GM23338 (cell line): ENCODE results near the gene REEP3. TPM values are rescaled to one million over a fixed set of nuclear protein-coding genes. Genes with fewer than 3 reads are reported as not detected.
"Not testable (repeated sequence)": the region's sequence is repeated elsewhere in the genome, so short reads cannot be mapped to it uniquely, and the experiment has no call there.

Experiments
- ATAC-seq: fragments of 200-7000 bp; cut with Tn5 transposase; 3 replicates; pipeline ENCODE4 v1.9.1; 2020
- DNase-seq: peaks from one replicate; pipeline ENCODE4 v3.0.0-alpha.2; 2015; ENCODE audit warnings: low spot score
- H2AFZ ChIP-seq: fragments of 200-600 bp; sonication (generic); 2 replicates; pipeline ENCODE4 v1.8.0; 2016; ENCODE audit warnings: antibody characterized with exemption, mild to moderate bottlenecking, moderate library complexity
- H3F3A ChIP-seq: fragments of 200-600 bp; sonication (generic); replicated peaks from 2 replicates; pipeline ENCODE4 v1.8.0; 2017; ENCODE audit warnings: antibody characterized with exemption, mixed run types, low read depth
- H3K27ac ChIP-seq: fragments of 200-600 bp; sonication (generic); 2 replicates; pipeline ENCODE4 v1.6.1; 2016; ENCODE audit warnings: low read depth
- H3K27me3 ChIP-seq: fragments of 200-600 bp; sonication (generic); 2 replicates; pipeline ENCODE4 v1.8.0; 2016; ENCODE audit warnings: mild to moderate bottlenecking, mixed run types, moderate library complexity; ENCODE audit not compliant: insufficient read depth
- H3K36me3 ChIP-seq: fragments of 200-600 bp; sonication (generic); 2 replicates; pipeline ENCODE4 v1.8.0; 2016; ENCODE audit warnings: mild to moderate bottlenecking; ENCODE audit not compliant: insufficient read depth
- H3K4me1 ChIP-seq: fragments of 200-600 bp; sonication (generic); 2 replicates; pipeline ENCODE4 v1.8.0; 2016; ENCODE audit warnings: mild to moderate bottlenecking, moderate library complexity; ENCODE audit not compliant: insufficient read depth
- H3K4me2 ChIP-seq: fragments of 200-600 bp; sonication (generic); 2 replicates; pipeline ENCODE4 v1.7.1; 2017; ENCODE audit warnings: mixed run types
- H3K4me3 ChIP-seq: fragments of 200-600 bp; sonication (generic); 2 replicates; pipeline ENCODE4 v1.6.1; 2016; ENCODE audit warnings: mixed run types
- H3K79me2 ChIP-seq: fragments of 200-600 bp; sonication (generic); replicated peaks from 2 replicates; pipeline ENCODE4 v1.8.0; 2017; ENCODE audit warnings: mild to moderate bottlenecking; ENCODE audit not compliant: insufficient read depth
- H3K9me2 ChIP-seq: fragments of 200-600 bp; sonication (generic); 2 replicates; pipeline ENCODE4 v1.8.0; 2017; ENCODE audit not compliant: insufficient read depth
- H4K20me1 ChIP-seq: fragments of 200-600 bp; sonication (generic); replicated peaks from 2 replicates; pipeline ENCODE4 v1.8.0; 2017; ENCODE audit warnings: mild to moderate bottlenecking; ENCODE audit not compliant: insufficient read depth
- H3K27ac Mint-ChIP-seq: 2 replicates; pipeline ENCODE4 v1.8.0; 2020; ENCODE audit warnings: inconsistent platforms, mild to moderate bottlenecking, moderate library complexity, mixed read lengths
- H3K27me3 Mint-ChIP-seq: 3 replicates; pipeline ENCODE4 v1.8.0; 2022; ENCODE audit warnings: low read depth, mild to moderate bottlenecking, moderate library complexity, mixed read lengths, inconsistent platforms; ENCODE audit not compliant: insufficient read depth, poor library complexity
- H3K36me3 Mint-ChIP-seq: 3 replicates; pipeline ENCODE4 v1.8.0; 2021; ENCODE audit warnings: low read depth, mild to moderate bottlenecking, inconsistent platforms, moderate library complexity, mixed read lengths
- H3K4me1 Mint-ChIP-seq: 3 replicates; pipeline ENCODE4 v1.8.0; 2020; ENCODE audit warnings: mild to moderate bottlenecking, inconsistent platforms, mixed read lengths
- H3K4me3 Mint-ChIP-seq: 3 replicates; pipeline ENCODE4 v1.8.0; 2021; ENCODE audit warnings: moderate library complexity, mild to moderate bottlenecking, inconsistent platforms, mixed read lengths
- H3K9me3 Mint-ChIP-seq: 3 replicates; pipeline ENCODE4 v1.8.0; 2020; ENCODE audit warnings: moderate library complexity, mild to moderate bottlenecking, inconsistent platforms, mixed read lengths
- CREB1 ChIP-seq: fragments of 250-450 bp; sonication (Bioruptor Pico); IDR thresholded peaks from 2 replicates; pipeline ENCODE4 v1.5.0; 2020; ENCODE audit warnings: low read depth, mild to moderate bottlenecking, moderate library complexity
- EZH2phosphoT487 ChIP-seq: fragments of 200-600 bp; sonication (generic); IDR thresholded peaks from one replicate; pipeline ENCODE4 v1.8.1; 2018; ENCODE audit warnings: antibody characterized with exemption; ENCODE audit not compliant: unreplicated experiment
- JUNB ChIP-seq: IDR thresholded peaks from one replicate; pipeline ENCODE4 v1.6.1; 2016; ENCODE audit warnings: antibody characterized with exemption; ENCODE audit not compliant: unreplicated experiment
- NANOG ChIP-seq: IDR thresholded peaks from 2 replicates; pipeline ENCODE4 v1.6.1; 2016; ENCODE audit warnings: antibody characterized with exemption, borderline replicate concordance
- ZNF331 ChIP-seq: fragments of 250-450 bp; sonication (Bioruptor Pico); IDR thresholded peaks from 2 replicates; pipeline ENCODE4 v1.5.0; 2020; ENCODE audit warnings: low read depth, mild to moderate bottlenecking, moderate library complexity
- ZNF462 ChIP-seq: fragments of 250-450 bp; sonication (Bioruptor Pico); IDR thresholded peaks from 2 replicates; pipeline ENCODE4 v1.5.0; 2020; ENCODE audit warnings: mild to moderate bottlenecking, moderate library complexity
- polyA plus RNA-seq: library from polyadenylated mRNA; unstranded; fragments of >200 nt; fragmentation: Nextera tagmentation; extraction: Ambion mirVana; gene quantifications from 2 replicates; pipeline ENCODE4 v1.2.1, GENCODE V29; 2016
- total RNA-seq: library from RNA; depleted of rRNA; stranded (reverse); fragments of >200 nt; shearing (Covaris generic); gene quantifications from 2 replicates; pipeline ENCODE4 v1.2.3, GENCODE V29; 2014
- TF ChIP-seq, protein P1 (sequence below): IDR thresholded peaks from one replicate; pipeline ENCODE4 v1.6.1; 2018; ENCODE audit warnings: antibody characterized with exemption; ENCODE audit not compliant: unreplicated experiment

The REEP3 gene
- total and polyA plus RNA-seq, 2 experiments from 2014 or later: 29.5 to 48.7 TPM

DNA sequence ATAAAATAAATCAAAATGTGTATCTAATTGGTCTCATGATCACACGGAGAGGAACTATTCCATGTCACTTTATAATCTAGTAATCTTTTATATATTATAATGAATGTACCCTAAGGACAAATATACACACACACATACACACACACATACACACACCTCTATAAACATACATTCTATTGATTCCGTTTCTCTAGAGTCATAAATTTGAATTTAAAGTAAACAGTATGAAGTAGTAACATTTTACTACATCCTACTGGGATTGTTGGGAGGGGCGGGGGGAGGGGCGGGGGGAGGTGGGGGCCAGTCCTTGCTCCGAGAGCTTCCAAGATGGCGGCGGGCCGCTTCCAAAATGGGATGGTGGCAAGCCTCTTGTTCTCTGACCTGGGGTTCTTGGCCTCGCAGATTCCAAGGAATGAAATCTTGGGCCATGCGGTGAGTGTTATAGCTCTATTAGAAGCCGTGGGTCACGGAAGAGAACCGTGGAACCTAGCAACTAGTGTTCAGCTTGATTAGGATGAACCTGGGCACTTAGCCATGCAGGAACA lies 143.2 kb downstream of the REEP3 start (continued):
- TF ChIP-seq ZNF462 (CRISPR knock-in tag): no peak
- no peak for TF ChIP-seq ZNF331 (CRISPR knock-in tag)
- no peak for TF ChIP-seq JUNB

- H3K4me3 ChIP-seq, H3K4me3 Mint-ChIP-seq, H3F3A ChIP-seq, H3K27ac Mint-ChIP-seq, H4K20me1 ChIP-seq, H3K9me3 Mint-ChIP-seq, H3K36me3 ChIP-seq, H3K27ac ChIP-seq, H3K9me2 ChIP-seq, H2AFZ ChIP-seq, H3K4me2 ChIP-seq, H3K27me3 ChIP-seq, H3K27me3 Mint-ChIP-seq, H3K36me3 Mint-ChIP-seq, H3K79me2 ChIP-seq, ATAC-seq, H3K4me1 ChIP-seq: not testable (repeated sequence)
- H3K4me1 Mint-ChIP-seq: peaks cover 15% of the 10 kb centered on the region
- peak; percentile 19 for DNase-seq
These were observed 143.9 kb downstream of the REEP3 start for GRCh38 chr10:63665006-63665580.

DNA sequence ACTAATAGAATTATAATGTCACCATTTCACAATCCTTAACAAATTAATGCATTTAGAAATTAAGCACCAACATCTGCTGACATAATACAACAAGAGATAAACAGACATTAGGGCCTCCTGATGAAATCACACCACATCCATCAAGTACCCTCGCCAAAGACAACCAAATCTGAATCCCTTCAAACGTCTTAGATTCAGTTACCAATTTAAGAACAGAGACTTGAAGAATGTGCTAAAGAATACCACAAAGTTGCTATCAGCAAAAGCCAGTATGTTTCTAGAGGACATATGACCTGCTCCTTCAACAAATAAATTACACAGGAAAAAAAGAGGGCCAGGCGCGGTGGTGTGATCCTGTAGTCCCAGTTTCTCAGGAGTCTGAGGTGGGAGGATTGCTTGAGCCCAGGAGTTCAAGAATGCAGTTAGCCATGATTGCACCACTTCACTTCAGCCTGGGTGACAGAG lies 144.5 kb downstream of the REEP3 start:
- ATAC-seq: no peak
- H3K27me3 Mint-ChIP-seq: peaks cover 3% of the 10 kb centered on the region
- H3K4me1 Mint-ChIP-seq: peaks cover 21% of the 10 kb centered on the region
- Histone ChIP-seq H3K27me3 (no peaks in the 10 kb centered on the region), H3K4me1 (peaks cover 14% of the 10 kb centered on the region), H4K20me1 (no peaks in the 10 kb centered on the region), H2AFZ (no peak overlapping the region), H3F3A (no peaks in the 10 kb centered on the region; the same call in 1 of the 2 replicates), H3K27ac (no peak overlapping the region), H3K36me3 (peaks cover 3% of the 10 kb centered on the region; the same call in 1 of the 2 replicates), H3K4me3 (no peak overlapping the region), H3K79me2 (no peaks in the 10 kb centered on the region), H3K9me2 (no peaks in the 10 kb centered on the region), H3K4me2 (no peak overlapping the region)
- TF ChIP-seq EZH2phosphoT487: no peak
- TF ChIP-seq NANOG: no peak
- no peak for TF ChIP-seq CREB1 (CRISPR knock-in tag)
- TF ChIP-seq, protein P1, sequence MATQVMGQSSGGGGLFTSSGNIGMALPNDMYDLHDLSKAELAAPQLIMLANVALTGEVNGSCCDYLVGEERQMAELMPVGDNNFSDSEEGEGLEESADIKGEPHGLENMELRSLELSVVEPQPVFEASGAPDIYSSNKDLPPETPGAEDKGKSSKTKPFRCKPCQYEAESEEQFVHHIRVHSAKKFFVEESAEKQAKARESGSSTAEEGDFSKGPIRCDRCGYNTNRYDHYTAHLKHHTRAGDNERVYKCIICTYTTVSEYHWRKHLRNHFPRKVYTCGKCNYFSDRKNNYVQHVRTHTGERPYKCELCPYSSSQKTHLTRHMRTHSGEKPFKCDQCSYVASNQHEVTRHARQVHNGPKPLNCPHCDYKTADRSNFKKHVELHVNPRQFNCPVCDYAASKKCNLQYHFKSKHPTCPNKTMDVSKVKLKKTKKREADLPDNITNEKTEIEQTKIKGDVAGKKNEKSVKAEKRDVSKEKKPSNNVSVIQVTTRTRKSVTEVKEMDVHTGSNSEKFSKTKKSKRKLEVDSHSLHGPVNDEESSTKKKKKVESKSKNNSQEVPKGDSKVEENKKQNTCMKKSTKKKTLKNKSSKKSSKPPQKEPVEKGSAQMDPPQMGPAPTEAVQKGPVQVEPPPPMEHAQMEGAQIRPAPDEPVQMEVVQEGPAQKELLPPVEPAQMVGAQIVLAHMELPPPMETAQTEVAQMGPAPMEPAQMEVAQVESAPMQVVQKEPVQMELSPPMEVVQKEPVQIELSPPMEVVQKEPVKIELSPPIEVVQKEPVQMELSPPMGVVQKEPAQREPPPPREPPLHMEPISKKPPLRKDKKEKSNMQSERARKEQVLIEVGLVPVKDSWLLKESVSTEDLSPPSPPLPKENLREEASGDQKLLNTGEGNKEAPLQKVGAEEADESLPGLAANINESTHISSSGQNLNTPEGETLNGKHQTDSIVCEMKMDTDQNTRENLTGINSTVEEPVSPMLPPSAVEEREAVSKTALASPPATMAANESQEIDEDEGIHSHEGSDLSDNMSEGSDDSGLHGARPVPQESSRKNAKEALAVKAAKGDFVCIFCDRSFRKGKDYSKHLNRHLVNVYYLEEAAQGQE: no peak
- no peaks in the 10 kb centered on the region; the same call in 2 of the 3 replicates for H3K36me3 Mint-ChIP-seq
- peak overlapping the region; percentile 19; the same call in 1 of the 2 replicates for H3K27ac Mint-ChIP-seq
- DNase-seq: no peak
- H3K9me3 Mint-ChIP-seq: no peaks in the 10 kb centered on the region
- no peak overlapping the region for H3K4me3 Mint-ChIP-seq
